ENCODE measurements around the gene UTP15.

Gene UTP15

DNA sequence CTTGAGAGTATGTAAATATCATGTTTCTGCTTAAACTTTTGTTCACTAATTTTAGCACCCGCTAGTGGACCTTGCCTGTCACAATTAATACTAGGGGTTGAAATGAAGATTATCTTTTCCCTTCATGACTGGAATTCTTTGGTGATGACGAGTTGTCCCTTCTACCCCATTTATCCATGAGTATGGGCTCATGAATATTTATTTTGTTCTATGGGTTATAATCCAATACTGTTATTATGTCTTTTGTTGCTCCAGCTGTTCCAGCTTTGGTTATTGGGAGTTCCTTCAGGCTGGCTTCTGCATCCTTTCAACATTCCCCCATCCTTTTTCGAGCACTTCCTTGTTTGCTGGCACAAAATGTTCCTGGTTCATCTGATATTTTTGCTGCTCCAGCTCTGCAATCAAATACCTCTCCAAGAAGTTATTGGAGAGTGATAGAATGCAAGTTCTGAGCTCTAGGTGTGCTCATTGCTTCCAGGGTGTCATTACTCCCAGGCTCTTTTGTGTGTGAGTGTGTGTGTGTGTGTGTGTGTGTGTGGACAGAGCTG is 40.7 kb downstream of the UTP15 start:
- no peaks in the 10 kb centered on the region for H4K20me1 ChIP-seq (ENCODE audit: insufficient read depth, low read length, poor library complexity, severe bottlenecking)
- H3K9me3 ChIP-seq (ENCODE audit: insufficient read depth, low read depth, low read length) = peaks cover 4% of the 10 kb centered on the region; the same call in 1 of the 2 replicates
- no peaks in the 10 kb centered on the region for H3K9me2 ChIP-seq (replicated peaks; ENCODE audit: low read depth, low read length)
- no peaks in the 10 kb centered on the region for H3F3A ChIP-seq (ENCODE audit: low read depth)
- peaks cover 4% of the 10 kb centered on the region for H3K4me1 ChIP-seq (ENCODE audit: insufficient read depth, low read length, poor library complexity, severe bottlenecking)
- H3K27me3 ChIP-seq (ENCODE audit: insufficient read depth, low read length, poor library complexity, severe bottlenecking) = no peaks in the 10 kb centered on the region
- TF ChIP-seq, protein P1, sequence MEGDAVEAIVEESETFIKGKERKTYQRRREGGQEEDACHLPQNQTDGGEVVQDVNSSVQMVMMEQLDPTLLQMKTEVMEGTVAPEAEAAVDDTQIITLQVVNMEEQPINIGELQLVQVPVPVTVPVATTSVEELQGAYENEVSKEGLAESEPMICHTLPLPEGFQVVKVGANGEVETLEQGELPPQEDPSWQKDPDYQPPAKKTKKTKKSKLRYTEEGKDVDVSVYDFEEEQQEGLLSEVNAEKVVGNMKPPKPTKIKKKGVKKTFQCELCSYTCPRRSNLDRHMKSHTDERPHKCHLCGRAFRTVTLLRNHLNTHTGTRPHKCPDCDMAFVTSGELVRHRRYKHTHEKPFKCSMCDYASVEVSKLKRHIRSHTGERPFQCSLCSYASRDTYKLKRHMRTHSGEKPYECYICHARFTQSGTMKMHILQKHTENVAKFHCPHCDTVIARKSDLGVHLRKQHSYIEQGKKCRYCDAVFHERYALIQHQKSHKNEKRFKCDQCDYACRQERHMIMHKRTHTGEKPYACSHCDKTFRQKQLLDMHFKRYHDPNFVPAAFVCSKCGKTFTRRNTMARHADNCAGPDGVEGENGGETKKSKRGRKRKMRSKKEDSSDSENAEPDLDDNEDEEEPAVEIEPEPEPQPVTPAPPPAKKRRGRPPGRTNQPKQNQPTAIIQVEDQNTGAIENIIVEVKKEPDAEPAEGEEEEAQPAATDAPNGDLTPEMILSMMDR (conservative IDR thresholded peaks at IDR 0.05; ENCODE audit: low read length) = 0 out of 2 replicates have a peak, but pooled peaks have one; percentile 9
- no peak for TF ChIP-seq EZH2phosphoT487 (IDR thresholded peaks at IDR 0.05; ENCODE audit: borderline replicate concordance)
- H2AFZ ChIP-seq (ENCODE audit: low read length) = no peak overlapping the region; the same call in 1 of the 2 replicates
- H3K36me3 ChIP-seq (ENCODE audit: insufficient read depth, low read length) = no peaks in the 10 kb centered on the region
- no peaks in the 10 kb centered on the region for H3K79me2 ChIP-seq (ENCODE audit: insufficient read depth, low read length)
- H3K4me2 ChIP-seq (ENCODE audit: low read depth, low read length, poor library complexity, severe bottlenecking) = no peak overlapping the region
- no peak overlapping the region for H3K9ac ChIP-seq (ENCODE audit: low read depth, low read length, poor library complexity, severe bottlenecking)
- H3K4me3 ChIP-seq (ENCODE audit: low read length, poor library complexity, severe bottlenecking) = no peak overlapping the region

DNA sequence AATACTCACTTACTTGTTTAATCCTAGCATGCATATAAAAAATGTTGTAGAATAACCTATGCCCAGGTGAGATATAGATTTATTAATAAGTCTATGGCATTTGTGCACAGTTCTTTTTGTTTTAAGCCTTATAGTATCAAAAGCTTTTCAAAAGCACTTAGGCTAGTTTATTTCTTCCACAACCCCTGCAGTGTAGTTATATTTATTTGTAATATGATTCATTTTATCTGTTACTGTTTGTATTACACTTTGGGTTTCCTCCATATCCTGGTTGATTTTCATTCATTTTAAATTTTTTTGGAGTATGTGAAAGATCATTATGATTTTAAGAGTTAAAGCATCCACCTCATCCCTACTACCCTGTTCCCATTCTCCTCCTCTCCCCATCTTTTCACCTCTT is 41.7 kb downstream of the UTP15 start:
- Histone ChIP-seq H3F3A (ENCODE audit: low read depth) (no peaks in the 10 kb centered on the region), H3K4me3 (ENCODE audit: low read length, poor library complexity, severe bottlenecking) (no peak overlapping the region), H3K79me2 (ENCODE audit: insufficient read depth, low read length) (no peaks in the 10 kb centered on the region), H3K4me2 (ENCODE audit: low read depth, low read length, poor library complexity, severe bottlenecking) (no peak overlapping the region), H3K9ac (ENCODE audit: low read depth, low read length, poor library complexity, severe bottlenecking) (no peak overlapping the region), H3K4me1 (ENCODE audit: insufficient read depth, low read length, poor library complexity, severe bottlenecking) (peaks cover 4% of the 10 kb centered on the region), H3K36me3 (ENCODE audit: insufficient read depth, low read length) (no peaks in the 10 kb centered on the region), H3K27me3 (ENCODE audit: insufficient read depth, low read length, poor library complexity, severe bottlenecking) (no peaks in the 10 kb centered on the region), H2AFZ (ENCODE audit: low read length) (no peak overlapping the region), H3K9me2 (replicated peaks; ENCODE audit: low read depth, low read length) (no peaks in the 10 kb centered on the region), H3K9me3 (ENCODE audit: insufficient read depth, low read depth, low read length) (no peaks in the 10 kb centered on the region), H4K20me1 (ENCODE audit: insufficient read depth, low read length, poor library complexity, severe bottlenecking) (no peaks in the 10 kb centered on the region)
- TF ChIP-seq, protein P1 (conservative IDR thresholded peaks at IDR 0.05; ENCODE audit: low read length) = no peak
- TF ChIP-seq EZH2phosphoT487 (IDR thresholded peaks at IDR 0.05; ENCODE audit: borderline replicate concordance) = no peak

DNA sequence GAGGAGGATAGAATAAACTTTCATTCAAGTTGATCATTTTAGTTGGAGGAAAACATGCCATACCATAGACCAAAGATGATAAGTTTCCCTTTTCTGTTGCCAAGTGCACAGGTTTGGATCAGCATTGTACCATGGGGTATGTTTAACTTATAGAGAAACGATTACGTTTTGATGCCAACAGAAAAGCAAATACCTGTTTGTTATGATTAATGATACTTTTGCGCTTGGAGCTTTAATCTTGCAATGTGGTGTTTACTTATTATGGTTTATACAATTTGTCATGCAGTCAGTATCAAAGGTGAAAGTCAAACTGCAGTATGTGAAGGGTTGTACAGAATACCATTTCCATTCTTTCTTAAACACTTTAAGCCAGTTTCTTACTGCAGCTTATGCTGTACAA is 47.3 kb downstream of the UTP15 start:
- H3K4me1 ChIP-seq (ENCODE audit: insufficient read depth, low read length, poor library complexity, severe bottlenecking) = no peaks in the 10 kb centered on the region
- H3K9ac ChIP-seq (ENCODE audit: low read depth, low read length, poor library complexity, severe bottlenecking) = no peak overlapping the region
- no peaks in the 10 kb centered on the region for H3K36me3 ChIP-seq (ENCODE audit: insufficient read depth, low read length)
- H3F3A ChIP-seq (ENCODE audit: low read depth) = no peaks in the 10 kb centered on the region
- no peaks in the 10 kb centered on the region for H3K79me2 ChIP-seq (ENCODE audit: insufficient read depth, low read length)
- no peak for TF ChIP-seq EZH2phosphoT487 (IDR thresholded peaks at IDR 0.05; ENCODE audit: borderline replicate concordance)
- TF ChIP-seq, protein P1 (conservative IDR thresholded peaks at IDR 0.05; ENCODE audit: low read length) = no peak
- H3K9me3 ChIP-seq (ENCODE audit: insufficient read depth, low read depth, low read length) = no peaks in the 10 kb centered on the region
- H3K9me2 ChIP-seq (replicated peaks; ENCODE audit: low read depth, low read length) = no peaks in the 10 kb centered on the region
- H2AFZ ChIP-seq (ENCODE audit: low read length) = no peak overlapping the region
- H4K20me1 ChIP-seq (ENCODE audit: insufficient read depth, low read length, poor library complexity, severe bottlenecking) = no peaks in the 10 kb centered on the region
- H3K4me3 ChIP-seq (ENCODE audit: low read length, poor library complexity, severe bottlenecking) = no peak overlapping the region
- no peak overlapping the region for H3K4me2 ChIP-seq (ENCODE audit: low read depth, low read length, poor library complexity, severe bottlenecking)
- no peaks in the 10 kb centered on the region for H3K27me3 ChIP-seq (ENCODE audit: insufficient read depth, low read length, poor library complexity, severe bottlenecking)

Data from Loucy (cell line).